K562 (cell line): ENCODE results near the gene CMPK1. TPM values are rescaled to one million over a fixed set of nuclear protein-coding genes. Genes with fewer than 3 reads are reported as not detected.
"Not testable (repeated sequence)": the region's sequence is repeated elsewhere in the genome, so short reads cannot be mapped to it uniquely, and the experiment has no call there.

Experiments used
- ATAC-seq: fragments of 200-7000 bp; cut with Tn5 transposase; 3 replicates; pipeline ENCODE4 v1.9.1; 2020; ENCODE audit warnings: moderate library complexity
- BruUV-seq: library from RNA; stranded (reverse); fragments of 400-500 nt; replicated peaks from 2 replicates; lab custom pipeline; 2021; lab: Mats Ljungman, UMichigan
- CTCF ChIA-PET: fragments of 300-600 bp; formaldehyde crosslinking; extraction: SDS; loops from one replicate; lab custom pipeline; 2021; ENCODE audit warnings: low intra/inter-chr PET ratio; lab: Yijun Ruan, JAX
- POLR2A ChIA-PET: fragments of 300-600, 350-650 bp; sonication (Branson Sonifier 250); formaldehyde crosslinking; extraction: SDS; loops from one replicate; lab custom pipeline; 2021; ENCODE audit warnings: antibody characterized with exemption, inconsistent platforms; lab: Yijun Ruan, JAX
- DNase-seq, 4 experiments: peaks; one replicate each; pipeline versions ENCODE4 v3.0.0 to v3.0.0-alpha.2; 2011 to 2018; ENCODE audit warnings: low spot score in 3 of 4, mixed read lengths in 3 of 4; ENCODE audit errors: extremely low read depth in 1 of 4
- FAIRE-seq: peaks from 2 replicates; lab custom pipeline; 2011; peaks lifted over from hg19 to GRCh38; lab: Jason Lieb, UNC
- H2AFZ ChIP-seq: 2 replicates; pipeline ENCODE4 v1.6.0; 2011; ENCODE audit warnings: low read depth, low read length, control low read depth, inconsistent platforms
- H3K27ac ChIP-seq: fragments of 200-600 bp; 3 replicates; pipeline ENCODE4 v1.8.0; 2011; ENCODE audit warnings: low read depth, mild to moderate bottlenecking, control low read depth, inconsistent platforms, low read length, moderate library complexity, mixed read lengths; ENCODE audit errors: extremely low read depth
- H3K27me3 ChIP-seq, 2 experiments: fragments of 300-600 bp in 1 of 2; 2 replicates in 1 of 2; 3 replicates in 1 of 2; pipeline versions ENCODE4 v1.6.0 to v1.8.0; 2011; ENCODE audit warnings: inconsistent platforms in 2 of 2, low read length in 2 of 2, mild to moderate bottlenecking in 1 of 2, mixed read lengths in 1 of 2, moderate library complexity in 1 of 2; ENCODE audit not compliant: control insufficient read depth in 2 of 2, insufficient read depth in 2 of 2
- H3K36me3 ChIP-seq: fragments of 300-600 bp; 3 replicates; pipeline ENCODE4 v1.8.0; 2011; ENCODE audit warnings: mild to moderate bottlenecking, low read length, inconsistent platforms; ENCODE audit not compliant: control insufficient read depth, insufficient read depth
- H3K4me1 ChIP-seq, 2 experiments: fragments of 200-600 bp in 1 of 2; replicated peaks in 1 of 2; 2 replicates in 1 of 2; 3 replicates in 1 of 2; pipeline versions ENCODE4 v1.5.1 to v1.8.0; 2011; ENCODE audit warnings: inconsistent platforms in 2 of 2, low read length in 2 of 2, mild to moderate bottlenecking in 1 of 2, mixed read lengths in 1 of 2, moderate library complexity in 1 of 2; ENCODE audit not compliant: control insufficient read depth in 2 of 2, insufficient read depth in 2 of 2
- H3K4me2 ChIP-seq: 2 replicates; pipeline ENCODE4 v1.6.1; 2011; ENCODE audit warnings: low read length, control low read depth, inconsistent platforms, mixed read lengths; ENCODE audit not compliant: insufficient read depth
- H3K4me3 ChIP-seq: fragments of 200-600 bp; sonication (generic), shearing (Covaris generic); 2 replicates; pipeline ENCODE4 v1.5.1; 2016; ENCODE audit warnings: control low read depth, inconsistent platforms
- H3K79me2 ChIP-seq: fragments of 200-600 bp; 3 replicates; pipeline ENCODE4 v1.8.0; 2011; ENCODE audit warnings: low read length, inconsistent platforms; ENCODE audit not compliant: control insufficient read depth, insufficient read depth
- H3K9ac ChIP-seq, 2 experiments: 2 replicates each; pipeline versions ENCODE4 v1.6.0 to v1.6.1; 2011; ENCODE audit warnings: low read depth in 2 of 2, low read length in 2 of 2, control low read depth in 1 of 2, inconsistent platforms in 1 of 2, mild to moderate bottlenecking in 1 of 2, mixed read lengths in 1 of 2; ENCODE audit not compliant: insufficient read depth in 1 of 2
- H3K9me1 ChIP-seq: one replicate; pipeline ENCODE4 v1.6.0; 2011; ENCODE audit warnings: inconsistent platforms, mild to moderate bottlenecking, low read length, moderate library complexity; ENCODE audit not compliant: control insufficient read depth, insufficient read depth
- H3K9me3 ChIP-seq: replicated peaks from 2 replicates; pipeline ENCODE4 v1.5.1; 2011; ENCODE audit warnings: low read depth, low read length, inconsistent platforms; ENCODE audit not compliant: control insufficient read depth, insufficient read depth
- H4K20me1 ChIP-seq: replicated peaks from 2 replicates; pipeline ENCODE4 v1.6.1; 2011; ENCODE audit warnings: low read length, inconsistent platforms, mixed read lengths; ENCODE audit not compliant: control insufficient read depth, insufficient read depth
- ARID1B ChIP-seq: fragments of 450-650 bp; IDR thresholded peaks from 2 replicates; pipeline ENCODE4 v1.6.1; 2016; ENCODE audit warnings: antibody characterized with exemption, mild to moderate bottlenecking, inconsistent platforms
- BCOR ChIP-seq: fragments of 450-650 bp; IDR thresholded peaks from 2 replicates; pipeline ENCODE4 v1.6.1; 2016
- CEBPG ChIP-seq, 3 experiments: fragments of 200-800 bp in 1 of 3; sonication (Bioruptor generic) in 1 of 3; sonication (generic) in 1 of 3; formaldehyde crosslinking in 1 of 3; IDR thresholded peaks in 2 of 3; conservative IDR thresholded peaks in 1 of 3; 2 replicates each; pipeline versions ENCODE4 v1.6.1 to v1.8.0; 2016 to 2022; ENCODE audit warnings: missing compliant biosample characterization in 2 of 3, missing genetic modification characterization in 2 of 3, mild to moderate bottlenecking in 1 of 3, missing genetic modification reagents in 1 of 3
- DPF2 ChIP-seq: fragments of 450-650 bp; IDR thresholded peaks from 2 replicates; pipeline ENCODE4 v1.6.1; 2016
- JUN ChIP-seq, 2 experiments: sonication (generic) in 1 of 2; formaldehyde crosslinking in 1 of 2; IDR thresholded peaks; 2 replicates each; pipeline versions ENCODE4 v1.6.1 to v1.8.0; 2012 to 2022; ENCODE audit warnings: borderline replicate concordance in 2 of 2, mild to moderate bottlenecking in 2 of 2, improper control_type of control experiment in 1 of 2, low read depth in 1 of 2, low read length in 1 of 2, missing genetic modification reagents in 1 of 2
- JUND ChIP-seq, 2 experiments: IDR thresholded peaks; 2 replicates in 1 of 2; 3 replicates in 1 of 2; pipeline ENCODE4 v1.6.1; 2011; ENCODE audit warnings: borderline replicate concordance in 2 of 2, low read depth in 2 of 2, low read length in 2 of 2, improper control_type of control experiment in 1 of 2, missing biosample characterization in 1 of 2, missing genetic modification characterization in 1 of 2, missing genetic modification reagents in 1 of 2
- KDM1A ChIP-seq, 2 experiments: fragments of 450-650 bp; IDR thresholded peaks; 2 replicates each; pipeline ENCODE4 v1.6.1; 2016; ENCODE audit warnings: mild to moderate bottlenecking in 2 of 2
- NCOR1 ChIP-seq: fragments of 450-650 bp; IDR thresholded peaks from 2 replicates; pipeline ENCODE4 v1.6.1; 2016; ENCODE audit warnings: mild to moderate bottlenecking, moderate library complexity
- SMARCA5 ChIP-seq: fragments of 450-650 bp; IDR thresholded peaks from 2 replicates; pipeline ENCODE4 v1.6.1; 2016
- SMARCE1 ChIP-seq: fragments of 450-650 bp; IDR thresholded peaks from 2 replicates; pipeline ENCODE4 v1.7.1; 2016; ENCODE audit warnings: mild to moderate bottlenecking
- TCF3 ChIP-seq: sonication (generic); formaldehyde crosslinking; IDR thresholded peaks from 2 replicates; pipeline ENCODE4 v1.4.0; 2020; ENCODE audit warnings: mild to moderate bottlenecking, missing genetic modification reagents
- ZFX ChIP-seq: sonication (generic); formaldehyde crosslinking; IDR thresholded peaks from 2 replicates; pipeline ENCODE4 v1.8.0; 2022; ENCODE audit warnings: mild to moderate bottlenecking, missing genetic modification reagents, moderate library complexity
- ZNF384 ChIP-seq: IDR thresholded peaks from 2 replicates; pipeline ENCODE4 v1.6.1; 2012; ENCODE audit warnings: low read depth, low read length, improper control_type of control experiment
- WGBS: fragments of 100-300 bp; shearing (Covaris generic); methylation state at CpG from one replicate; pipeline ENCODE4 v1.1.6; 2016; ENCODE audit warnings: low coverage, mixed read lengths; ENCODE audit not compliant: insufficient coverage; ENCODE audit errors: missing lambda C conversion rate; 5-methylcytosine and 5-hydroxymethylcytosine counted together
- in situ Hi-C: fragments of 300-500 bp; cut with MboI; formaldehyde crosslinking; loops from 4 replicates; pipeline ENCODE4 v1.15.0; 2018; ENCODE audit warnings: inconsistent platforms, mixed read lengths
- intact Hi-C: fragments of 100-400 bp; cut with micrococcal nuclease; formaldehyde crosslinking; loops from 2 replicates; pipeline ENCODE4 v1.14.2; 2022
- polyA plus RNA-seq, 8 experiments: library from polyadenylated mRNA; depleted of rRNA in 4 of 8; stranded (reverse) in 5 of 8; unstranded in 3 of 8; fragments of >200 nt; fragmentation: Nextera tagmentation in 2 of 8; fragmentation: Illumina TruSeq in 1 of 8; extraction: Ambion mirVana in 2 of 8; extraction: Trizol in 1 of 8; gene quantifications; 2 replicates each; pipeline versions ENCODE4 v1.2.1 to v1.2.3, GENCODE V29; 2011 to 2014; ENCODE audit warnings: inconsistent platforms in 1 of 8, missing spikeins in 1 of 8
- total RNA-seq, 7 experiments: library from RNA; depleted of rRNA in 6 of 7; stranded (reverse); fragments of >200 nt in 6 of 7; fragmentation: Illumina TruSeq in 2 of 7; extraction: Trizol in 2 of 7; gene quantifications; 2 replicates each; pipeline versions ENCODE4 v1.2.1 to v1.2.3, GENCODE V29; 2011 to 2021; ENCODE audit warnings: low replicate concordance in 1 of 7
- TF ChIP-seq, protein P1 (sequence below), 2 experiments: fragments of 450-650 bp in 1 of 2; sonication (generic) in 1 of 2; formaldehyde crosslinking in 1 of 2; IDR thresholded peaks in 1 of 2; conservative IDR thresholded peaks in 1 of 2; 2 replicates each; pipeline versions ENCODE4 v1.6.1 to v1.8.1; 2016 to 2023; ENCODE audit warnings: mild to moderate bottlenecking in 2 of 2, moderate library complexity in 2 of 2, inconsistent platforms in 1 of 2, missing genetic modification reagents in 1 of 2

The CMPK1 gene
- total and polyA plus RNA-seq, 9 of the 15 experiments (the other 6 are each of a cell fraction or from before 2014, with no cell fraction given) = 54.5 to 197 (median 116) TPM

DNA sequence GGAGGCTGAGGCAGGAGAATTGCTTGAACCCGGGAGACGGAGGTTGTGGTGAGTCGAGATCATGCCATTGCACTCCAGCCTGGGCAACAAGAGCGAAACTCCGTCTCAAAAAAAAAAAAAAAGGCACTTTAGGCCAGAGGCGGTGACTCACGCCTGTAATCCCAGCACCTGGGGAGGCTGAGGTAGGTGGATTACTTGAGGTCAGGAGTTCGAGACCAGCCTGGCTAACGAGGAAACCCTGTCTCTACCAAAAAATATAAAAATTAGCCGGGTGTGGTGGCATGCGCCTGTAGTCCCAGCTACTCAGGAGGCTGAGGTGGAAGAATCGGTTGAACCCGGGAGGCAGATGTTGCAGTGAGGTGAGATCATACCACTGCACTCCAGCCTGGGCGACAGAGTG lies 13.6 kb upstream of the CMPK1 start:
- H4K20me1 ChIP-seq; H3K79me2 ChIP-seq; H3K4me3 ChIP-seq; FAIRE-seq; intact Hi-C loops; H3K36me3 ChIP-seq; CTCF ChIA-PET; BruUV-seq; H3K27ac ChIP-seq; H3K27me3 ChIP-seq; H3K9me1 ChIP-seq; in situ Hi-C loops; H3K9me3 ChIP-seq; TF ChIP-seq CEBPG (tag; conservative IDR thresholded peaks at IDR 0.05 in 1 of 2, IDR thresholded peaks at IDR 0.05 in 1 of 2); JUND (IDR thresholded peaks at IDR 0.05; ENCODE audit: borderline replicate concordance, low read depth, low read length); JUN (IDR thresholded peaks at IDR 0.05; ENCODE audit: borderline replicate concordance, low read depth, low read length): not testable (repeated sequence)
- Histone ChIP-seq H3K4me2 (peak overlapping the region; percentile 47), H2AFZ (peak overlapping the region; percentile 83), H3K4me1 (peaks cover 9 to 14% of the 10 kb centered on the region in 2 experiments), H3K9ac (peak overlapping the region; percentile 3 to 43; a peak in 1 of 4 replicates)
- POLR2A ChIA-PET = interaction anchor here (18.5 kb wide), 1 partner anchor 12 kb away, joined by 318 read pairs; the partner anchor contains the start of gene CMPK1
- TF ChIP-seq CEBPG (CRISPR knock-in tag; IDR thresholded peaks at IDR 0.05) (0 out of 2 replicates have a peak, but pooled peaks have one; percentile 28), ARID1B (peak; percentile 34; the same call in 1 of the 2 replicates), SMARCE1 (0 out of 2 replicates have a peak, but pooled peaks have one; percentile 41), TCF3 (CRISPR knock-in tag) (0 out of 2 replicates have a peak, but pooled peaks have one; percentile 8), NCOR1 (0 out of 2 replicates have a peak, but pooled peaks have one; percentile 13), ZFX (CRISPR knock-in tag) (peak; percentile 21; the same call in 1 of the 2 replicates), BCOR (peak; percentile 57; the same call in 1 of the 2 replicates), ZNF384 (0 out of 2 replicates have a peak, but pooled peaks have one; percentile 37), SMARCA5 (peak; percentile 20; the same call in 1 of the 2 replicates), JUND (tag; IDR thresholded peaks at IDR 0.05; ENCODE audit: borderline replicate concordance, low read depth, low read length) (0 out of 3 replicates have a peak, but pooled peaks have one; percentile 19), KDM1A (IDR thresholded peaks at IDR 0.05) (peak in 1 of 2 experiments; percentile 32; a peak in 1 of 4 replicates), DPF2 (peak; percentile 61), JUN (CRISPR knock-in tag; IDR thresholded peaks at IDR 0.05; ENCODE audit: borderline replicate concordance) (0 out of 2 replicates have a peak, but pooled peaks have one; percentile 26)
- TF ChIP-seq, protein P1, sequence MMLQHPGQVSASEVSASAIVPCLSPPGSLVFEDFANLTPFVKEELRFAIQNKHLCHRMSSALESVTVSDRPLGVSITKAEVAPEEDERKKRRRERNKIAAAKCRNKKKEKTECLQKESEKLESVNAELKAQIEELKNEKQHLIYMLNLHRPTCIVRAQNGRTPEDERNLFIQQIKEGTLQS (IDR thresholded peaks at IDR 0.05) = peak; percentile 63
- TF ChIP-seq, protein P1 (CRISPR knock-in tag; conservative IDR thresholded peaks at IDR 0.05) = not testable (repeated sequence)
- WGBS = 62% methylated on average over 11 of the region's 14 CpGs
- DNase-seq (peak in 1 of 4 experiments; percentile 17), ATAC-seq (peak; percentile 16)
